HEK293 (cell line): Measurements from ENCODE around the gene FSHR.

Experiments used
- TCF7L2 ChIP-seq: IDR thresholded peaks from 2 replicates; pipeline ENCODE4 v1.6.1; 2011; ENCODE audit warnings: low read depth, mild to moderate bottlenecking, inconsistent platforms, low read length, moderate library complexity, borderline replicate concordance
- TF ChIP-seq, protein P1 (sequence below): fragments of 450-650 bp; formaldehyde crosslinking; IDR thresholded peaks from 2 replicates; pipeline ENCODE4 v1.5.1; 2016; ENCODE audit warnings: missing biosample characterization, missing genetic modification characterization
- TF ChIP-seq, protein P2 (sequence below): fragments of 450-650 bp; formaldehyde crosslinking; IDR thresholded peaks from 2 replicates; pipeline ENCODE4 v1.5.1; 2016; ENCODE audit warnings: missing biosample characterization, missing genetic modification characterization
- TF ChIP-seq, protein P3 (sequence below): fragments of 450-650 bp; formaldehyde crosslinking; IDR thresholded peaks from 2 replicates; pipeline ENCODE4 v1.5.1; 2016; ENCODE audit warnings: missing biosample characterization, missing genetic modification characterization

DNA sequence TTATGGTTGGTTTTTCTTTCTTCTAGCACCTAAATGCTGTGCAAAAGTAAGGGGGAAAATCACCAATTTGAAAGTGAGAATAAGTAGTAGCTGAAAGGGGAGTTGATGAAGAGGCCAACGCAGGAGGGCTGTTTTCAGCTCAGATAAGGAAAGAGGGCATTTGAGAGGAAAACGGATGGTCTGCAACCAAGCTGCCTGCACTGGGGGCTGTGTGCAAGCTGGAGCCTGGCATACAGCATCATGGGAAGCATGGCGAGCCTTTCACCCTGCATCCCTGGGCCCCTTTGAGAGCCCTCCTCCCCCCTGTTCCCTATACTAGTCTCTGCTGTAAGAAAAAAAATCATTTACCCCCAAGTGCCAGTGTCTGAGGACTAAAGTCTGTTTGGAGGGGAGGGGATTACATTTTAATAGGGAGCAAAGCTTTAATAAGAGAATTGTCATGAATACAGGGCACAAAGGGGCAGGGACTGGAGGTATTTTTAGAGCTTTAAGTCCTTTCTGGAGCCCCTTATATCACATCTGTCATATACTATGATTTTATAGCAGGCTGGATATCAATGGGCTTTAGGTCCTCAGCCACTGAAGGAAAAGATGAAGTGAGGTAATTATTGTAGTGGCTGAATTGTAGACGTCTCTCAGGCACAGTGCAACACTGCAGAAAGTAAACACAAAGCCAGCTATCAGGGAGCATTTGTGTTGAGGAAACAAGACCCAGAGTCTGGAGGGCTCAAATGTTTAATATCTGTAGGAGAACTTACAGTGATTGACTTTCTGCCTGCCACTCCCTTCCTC is 120.7 kb downstream of the FSHR start:
- TF ChIP-seq, protein P1, sequence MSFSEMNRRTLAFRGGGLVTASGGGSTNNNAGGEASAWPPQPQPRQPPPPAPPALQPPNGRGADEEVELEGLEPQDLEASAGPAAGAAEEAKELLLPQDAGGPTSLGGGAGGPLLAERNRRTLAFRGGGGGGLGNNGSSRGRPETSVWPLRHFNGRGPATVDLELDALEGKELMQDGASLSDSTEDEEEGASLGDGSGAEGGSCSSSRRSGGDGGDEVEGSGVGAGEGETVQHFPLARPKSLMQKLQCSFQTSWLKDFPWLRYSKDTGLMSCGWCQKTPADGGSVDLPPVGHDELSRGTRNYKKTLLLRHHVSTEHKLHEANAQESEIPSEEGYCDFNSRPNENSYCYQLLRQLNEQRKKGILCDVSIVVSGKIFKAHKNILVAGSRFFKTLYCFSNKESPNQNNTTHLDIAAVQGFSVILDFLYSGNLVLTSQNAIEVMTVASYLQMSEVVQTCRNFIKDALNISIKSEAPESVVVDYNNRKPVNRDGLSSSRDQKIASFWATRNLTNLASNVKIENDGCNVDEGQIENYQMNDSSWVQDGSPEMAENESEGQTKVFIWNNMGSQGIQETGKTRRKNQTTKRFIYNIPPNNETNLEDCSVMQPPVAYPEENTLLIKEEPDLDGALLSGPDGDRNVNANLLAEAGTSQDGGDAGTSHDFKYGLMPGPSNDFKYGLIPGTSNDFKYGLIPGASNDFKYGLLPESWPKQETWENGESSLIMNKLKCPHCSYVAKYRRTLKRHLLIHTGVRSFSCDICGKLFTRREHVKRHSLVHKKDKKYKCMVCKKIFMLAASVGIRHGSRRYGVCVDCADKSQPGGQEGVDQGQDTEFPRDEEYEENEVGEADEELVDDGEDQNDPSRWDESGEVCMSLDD, result no peak
- TF ChIP-seq TCF7L2, result no peak
- TF ChIP-seq, protein P2, sequence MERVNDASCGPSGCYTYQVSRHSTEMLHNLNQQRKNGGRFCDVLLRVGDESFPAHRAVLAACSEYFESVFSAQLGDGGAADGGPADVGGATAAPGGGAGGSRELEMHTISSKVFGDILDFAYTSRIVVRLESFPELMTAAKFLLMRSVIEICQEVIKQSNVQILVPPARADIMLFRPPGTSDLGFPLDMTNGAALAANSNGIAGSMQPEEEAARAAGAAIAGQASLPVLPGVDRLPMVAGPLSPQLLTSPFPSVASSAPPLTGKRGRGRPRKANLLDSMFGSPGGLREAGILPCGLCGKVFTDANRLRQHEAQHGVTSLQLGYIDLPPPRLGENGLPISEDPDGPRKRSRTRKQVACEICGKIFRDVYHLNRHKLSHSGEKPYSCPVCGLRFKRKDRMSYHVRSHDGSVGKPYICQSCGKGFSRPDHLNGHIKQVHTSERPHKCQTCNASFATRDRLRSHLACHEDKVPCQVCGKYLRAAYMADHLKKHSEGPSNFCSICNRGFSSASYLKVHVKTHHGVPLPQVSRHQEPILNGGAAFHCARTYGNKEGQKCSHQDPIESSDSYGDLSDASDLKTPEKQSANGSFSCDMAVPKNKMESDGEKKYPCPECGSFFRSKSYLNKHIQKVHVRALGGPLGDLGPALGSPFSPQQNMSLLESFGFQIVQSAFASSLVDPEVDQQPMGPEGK (tag by site-specific recombination), result no peak
- TF ChIP-seq, protein P3, sequence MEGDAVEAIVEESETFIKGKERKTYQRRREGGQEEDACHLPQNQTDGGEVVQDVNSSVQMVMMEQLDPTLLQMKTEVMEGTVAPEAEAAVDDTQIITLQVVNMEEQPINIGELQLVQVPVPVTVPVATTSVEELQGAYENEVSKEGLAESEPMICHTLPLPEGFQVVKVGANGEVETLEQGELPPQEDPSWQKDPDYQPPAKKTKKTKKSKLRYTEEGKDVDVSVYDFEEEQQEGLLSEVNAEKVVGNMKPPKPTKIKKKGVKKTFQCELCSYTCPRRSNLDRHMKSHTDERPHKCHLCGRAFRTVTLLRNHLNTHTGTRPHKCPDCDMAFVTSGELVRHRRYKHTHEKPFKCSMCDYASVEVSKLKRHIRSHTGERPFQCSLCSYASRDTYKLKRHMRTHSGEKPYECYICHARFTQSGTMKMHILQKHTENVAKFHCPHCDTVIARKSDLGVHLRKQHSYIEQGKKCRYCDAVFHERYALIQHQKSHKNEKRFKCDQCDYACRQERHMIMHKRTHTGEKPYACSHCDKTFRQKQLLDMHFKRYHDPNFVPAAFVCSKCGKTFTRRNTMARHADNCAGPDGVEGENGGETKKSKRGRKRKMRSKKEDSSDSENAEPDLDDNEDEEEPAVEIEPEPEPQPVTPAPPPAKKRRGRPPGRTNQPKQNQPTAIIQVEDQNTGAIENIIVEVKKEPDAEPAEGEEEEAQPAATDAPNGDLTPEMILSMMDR, result no peak
